H1 (cell line): ENCODE measurements around the gene CEP250. TPM values are rescaled to one million over a fixed set of nuclear protein-coding genes. Genes with fewer than 3 reads are reported as not detected.

Source experiments
- RBBP5 ChIP-seq: IDR thresholded peaks from 2 replicates; pipeline ENCODE4 v1.7.1; 2012; ENCODE audit warnings: low read depth, mild to moderate bottlenecking, inconsistent platforms, low read length, moderate library complexity, borderline replicate concordance
- RFX5 ChIP-seq: IDR thresholded peaks from 2 replicates; pipeline ENCODE4 v1.6.1; 2011; ENCODE audit warnings: low read depth, low read length, improper control_type of control experiment, borderline replicate concordance
- SAP30 ChIP-seq: fragments of 300-600 bp; sonication (generic); IDR thresholded peaks from 2 replicates; pipeline ENCODE4 v1.7.1; 2012; ENCODE audit warnings: low read length, moderate library complexity, mild to moderate bottlenecking, inconsistent platforms; ENCODE audit not compliant: insufficient read depth, insufficient replicate concordance
- SUZ12 ChIP-seq: fragments of 200-600 bp; sonication (generic); IDR thresholded peaks from 2 replicates; pipeline ENCODE4 v1.6.1; 2012; ENCODE audit warnings: mild to moderate bottlenecking, inconsistent platforms, low read length, moderate library complexity, mixed read lengths
- ZNF274 ChIP-seq: IDR thresholded peaks from 2 replicates; pipeline ENCODE4 v1.7.0; 2012; ENCODE audit warnings: low read length, borderline replicate concordance; ENCODE audit errors: extremely low read depth
- polyA plus RNA-seq, 7 experiments: library from polyadenylated mRNA; depleted of rRNA in 3 of 7; stranded (reverse) in 5 of 7; unstranded in 2 of 7; fragments of >200 nt in 5 of 7; fragments of 200-250 nt in 2 of 7; gene quantifications; 1 replicate in 5 of 7; 2 replicates in 1 of 7; 4 replicates in 1 of 7; pipeline versions ENCODE4 v1.2.1 to v1.2.3, GENCODE V29; 2011 to 2013; ENCODE audit warnings: missing spikeins in 2 of 7, mixed read lengths in 2 of 7
- total RNA-seq: library from RNA; stranded (reverse); fragmentation: NEBNext Ultra II Directional; extraction: Animal tissue kit (Norgen Biotek cat#: 25700); gene quantifications from 2 replicates; pipeline ENCODE4 v1.2.1, GENCODE V29; 2021

The CEP250 gene
- total and polyA plus RNA-seq, 2 of the 8 experiments (the other 6 are each of a cell fraction or from before 2014, with no cell fraction given) = 2.6 to 33.7 TPM

DNA sequence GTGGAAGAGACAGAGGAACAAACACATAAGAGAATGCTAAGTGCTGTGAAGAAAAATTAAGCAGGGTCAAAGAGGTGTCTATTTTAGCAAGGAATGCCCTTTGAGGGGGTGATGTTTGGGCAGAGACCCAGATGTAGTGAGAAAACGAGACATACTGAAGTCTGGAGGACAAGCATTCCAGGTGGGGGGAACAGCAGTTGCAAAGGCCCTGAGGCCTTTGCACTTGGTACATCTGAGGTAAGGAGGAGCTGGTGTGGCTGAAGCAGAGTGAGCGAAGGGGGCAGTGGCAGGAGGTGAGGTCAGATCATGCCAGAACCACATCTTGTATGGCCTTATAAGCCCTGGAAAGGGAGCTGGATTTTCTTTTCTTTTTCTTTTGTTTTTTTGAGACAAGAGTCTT, 11.2 kb upstream of the CEP250 start (continued):
- TF ChIP-seq RFX5 (no peak), ZNF274 (no peak), RBBP5 (no peak), SUZ12 (no peak), SAP30 (no peak)
